ENCODE results near the gene ASXL2.

DNA sequence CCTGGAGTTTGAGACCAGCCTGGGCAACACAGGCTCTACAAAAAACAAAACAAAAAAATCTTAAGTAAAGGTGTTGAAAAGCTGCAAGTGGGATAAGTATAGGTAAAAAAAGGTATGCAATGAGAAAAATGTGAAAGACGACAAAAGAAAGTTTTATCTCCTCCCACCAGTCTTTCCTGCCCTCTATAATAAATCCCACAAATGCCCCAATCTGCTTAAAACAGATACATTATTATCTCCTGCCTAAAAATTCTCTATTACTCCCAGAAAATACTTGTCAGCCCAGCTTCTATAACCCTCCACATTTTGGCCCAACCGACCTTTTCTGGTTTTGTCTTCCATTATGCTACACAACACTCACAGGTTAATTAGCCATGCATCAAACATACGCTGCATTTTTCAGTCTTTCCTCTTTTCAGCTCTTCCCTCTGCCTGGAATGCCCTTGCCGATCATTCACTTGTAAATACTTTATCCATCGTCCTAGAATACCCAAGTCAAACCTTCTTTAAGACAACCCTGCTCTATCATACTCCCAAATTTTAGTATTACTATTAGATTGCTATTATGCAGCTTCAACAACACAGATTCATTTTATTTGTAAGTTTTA is 10.8 kb downstream of the ASXL2 start:
- TF ChIP-seq, protein P1, sequence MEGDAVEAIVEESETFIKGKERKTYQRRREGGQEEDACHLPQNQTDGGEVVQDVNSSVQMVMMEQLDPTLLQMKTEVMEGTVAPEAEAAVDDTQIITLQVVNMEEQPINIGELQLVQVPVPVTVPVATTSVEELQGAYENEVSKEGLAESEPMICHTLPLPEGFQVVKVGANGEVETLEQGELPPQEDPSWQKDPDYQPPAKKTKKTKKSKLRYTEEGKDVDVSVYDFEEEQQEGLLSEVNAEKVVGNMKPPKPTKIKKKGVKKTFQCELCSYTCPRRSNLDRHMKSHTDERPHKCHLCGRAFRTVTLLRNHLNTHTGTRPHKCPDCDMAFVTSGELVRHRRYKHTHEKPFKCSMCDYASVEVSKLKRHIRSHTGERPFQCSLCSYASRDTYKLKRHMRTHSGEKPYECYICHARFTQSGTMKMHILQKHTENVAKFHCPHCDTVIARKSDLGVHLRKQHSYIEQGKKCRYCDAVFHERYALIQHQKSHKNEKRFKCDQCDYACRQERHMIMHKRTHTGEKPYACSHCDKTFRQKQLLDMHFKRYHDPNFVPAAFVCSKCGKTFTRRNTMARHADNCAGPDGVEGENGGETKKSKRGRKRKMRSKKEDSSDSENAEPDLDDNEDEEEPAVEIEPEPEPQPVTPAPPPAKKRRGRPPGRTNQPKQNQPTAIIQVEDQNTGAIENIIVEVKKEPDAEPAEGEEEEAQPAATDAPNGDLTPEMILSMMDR (IDR thresholded peaks at IDR 0.05; ENCODE audit: poor library complexity, severe bottlenecking) = no peak
- TF ChIP-seq TAF1 (IDR thresholded peaks at IDR 0.05; ENCODE audit: low read depth) = no peak

Measured in neural cell (in vitro differentiated cells).